ENCODE results near the gene DPP3. TPM values are rescaled to one million over a fixed set of nuclear protein-coding genes. Genes with fewer than 3 reads are reported as not detected.
"Not testable (repeated sequence)": the region's sequence is repeated elsewhere in the genome, so short reads cannot be mapped to it uniquely, and the experiment has no call there.

DPP3 gene
- polyA plus RNA-seq, 3 donors = 20.5 to 22.5 (median 20.6) TPM

GRCh38 chr11:66462911-66463310, 17.3 kb upstream of the DPP3 start:
- DNase-seq (ENCODE audit: low read depth in 3 of 3, low spot score in 2 of 3) = no peak

- DNase-seq (ENCODE audit: low read depth in 3 of 3, low spot score in 2 of 3) = not testable (repeated sequence)
These were observed 16.1 kb upstream of the DPP3 start for GRCh38 chr11:66464116-66464515.

- DNase-seq (ENCODE audit: low read depth in 3 of 3, low spot score in 2 of 3) = no peak
These were observed 15.3 kb upstream of the DPP3 start for GRCh38 chr11:66464916-66465315.

- no peak for DNase-seq (ENCODE audit: low read depth in 3 of 3, low spot score in 2 of 3)
These were observed 14.6 kb upstream of the DPP3 start for GRCh38 chr11:66465373-66466224.

GRCh38 chr11:66466225-66467033, 13.8 kb upstream of the DPP3 start, which contains the start of gene PELI3:
Gene PELI3, plus strand, starts transcription at chr11:66466905. Its CDS starts 1,224 bp downstream, at chr11:66468129.
- peak; percentile 83 to 89 (median 84) for DNase-seq (ENCODE audit: low read depth in 3 of 3, low spot score in 2 of 3)

GRCh38 chr11:66467034-66467659, 13.1 kb upstream of the DPP3 start:
- no peak for DNase-seq (ENCODE audit: low read depth in 3 of 3, low spot score in 2 of 3)

GRCh38 chr11:66467756-66468155, 12.5 kb upstream of the DPP3 start:
- DNase-seq (ENCODE audit: low read depth in 3 of 3, low spot score in 2 of 3) = no peak

GRCh38 chr11:66468691-66469090, 11.5 kb upstream of the DPP3 start:
- no peak for DNase-seq (ENCODE audit: low read depth in 3 of 3, low spot score in 2 of 3)

- DNase-seq (ENCODE audit: low read depth in 3 of 3, low spot score in 2 of 3) = no peak
These were observed 10.8 kb upstream of the DPP3 start for GRCh38 chr11:66469441-66469840.

- DNase-seq (ENCODE audit: low read depth in 3 of 3, low spot score in 2 of 3) = no peak
These were observed 10.2 kb upstream of the DPP3 start for GRCh38 chr11:66470015-66470414.

- DNase-seq (ENCODE audit: low read depth in 3 of 3, low spot score in 2 of 3) = no peak
These were observed 9.1 kb upstream of the DPP3 start for GRCh38 chr11:66471142-66471541.

GRCh38 chr11:66472054-66472453, 8.2 kb upstream of the DPP3 start:
- no peak for DNase-seq (ENCODE audit: low read depth in 3 of 3, low spot score in 2 of 3)

GRCh38 chr11:66473167-66473566, 7.1 kb upstream of the DPP3 start:
- no peak for DNase-seq (ENCODE audit: low read depth in 3 of 3, low spot score in 2 of 3)

GRCh38 chr11:66473608-66474515, 6.4 kb upstream of the DPP3 start:
- no peak for DNase-seq (ENCODE audit: low read depth in 3 of 3, low spot score in 2 of 3)

- DNase-seq (ENCODE audit: low read depth in 3 of 3, low spot score in 2 of 3) = no peak
These were observed 4.7 kb upstream of the DPP3 start for GRCh38 chr11:66475349-66476172.

GRCh38 chr11:66476173-66476840, 3.9 kb upstream of the DPP3 start:
- DNase-seq (ENCODE audit: low read depth in 3 of 3, low spot score in 2 of 3) = no peak

- DNase-seq (ENCODE audit: low read depth in 3 of 3, low spot score in 2 of 3) = no peak
These were observed 3.4 kb upstream of the DPP3 start for GRCh38 chr11:66476841-66477251.

GRCh38 chr11:66477263-66478201, 2.7 kb upstream of the DPP3 start:
- DNase-seq (ENCODE audit: low read depth in 3 of 3, low spot score in 2 of 3) = no peak
